HUES6 (cell line): ENCODE measurements around the gene UMAD1.

Experiments
- H3K27ac ChIP-seq: 2 replicates; pipeline ENCODE4 v1.7.0; 2013; ENCODE audit warnings: low read depth, mild to moderate bottlenecking, low read length, inconsistent platforms
- H3K27me3 ChIP-seq: 2 replicates; pipeline ENCODE4 v1.6.1; 2013; ENCODE audit warnings: low read length; ENCODE audit not compliant: control insufficient read depth, insufficient read depth
- H3K36me3 ChIP-seq: 2 replicates; pipeline ENCODE4 v1.6.1; 2013; ENCODE audit warnings: low read length; ENCODE audit not compliant: control insufficient read depth, insufficient read depth
- H3K4me1 ChIP-seq: 2 replicates; pipeline ENCODE4 v1.6.1; 2013; ENCODE audit warnings: low read length; ENCODE audit not compliant: control insufficient read depth, insufficient read depth
- H3K4me3 ChIP-seq: 2 replicates; pipeline ENCODE4 v1.5.1; 2013; ENCODE audit warnings: low read depth, low read length
- H3K9ac ChIP-seq: one replicate; pipeline ENCODE4 v1.6.1; 2013; ENCODE audit warnings: mild to moderate bottlenecking, low read length
- H3K9me3 ChIP-seq: 2 replicates; pipeline ENCODE4 v1.6.1; 2013; ENCODE audit warnings: low read depth, low read length; ENCODE audit not compliant: control insufficient read depth, insufficient read depth

UMAD1 gene

GRCh38 chr7:7911369-7912123 is 271.0 kb downstream of the UMAD1 start:
- H3K9ac ChIP-seq = peak overlapping the region; percentile 15
- H3K27me3 ChIP-seq = no peaks in the 10 kb centered on the region
- H3K4me1 ChIP-seq = peaks cover 16% of the 10 kb centered on the region
- no peaks in the 10 kb centered on the region for H3K36me3 ChIP-seq
- no peak overlapping the region for H3K4me3 ChIP-seq
- H3K27ac ChIP-seq = peak overlapping the region; percentile 16; the same call in 1 of the 2 replicates
- H3K9me3 ChIP-seq = peaks cover 4% of the 10 kb centered on the region; the same call in 1 of the 2 replicates

GRCh38 chr7:7912937-7913336 is 272.4 kb downstream of the UMAD1 start:
- H3K4me3 ChIP-seq = no peak overlapping the region
- no peak overlapping the region for H3K9ac ChIP-seq
- H3K4me1 ChIP-seq = peaks cover 16% of the 10 kb centered on the region
- H3K27ac ChIP-seq = no peak overlapping the region
- H3K27me3 ChIP-seq = no peaks in the 10 kb centered on the region
- no peaks in the 10 kb centered on the region for H3K9me3 ChIP-seq
- H3K36me3 ChIP-seq = no peaks in the 10 kb centered on the region

GRCh38 chr7:7913504-7913903 is 273.0 kb downstream of the UMAD1 start:
- no peak overlapping the region for H3K27ac ChIP-seq
- no peak overlapping the region for H3K9ac ChIP-seq
- no peaks in the 10 kb centered on the region for H3K36me3 ChIP-seq
- H3K4me3 ChIP-seq = no peak overlapping the region
- no peaks in the 10 kb centered on the region for H3K9me3 ChIP-seq
- H3K4me1 ChIP-seq = peaks cover 19% of the 10 kb centered on the region
- no peaks in the 10 kb centered on the region for H3K27me3 ChIP-seq

- no peaks in the 10 kb centered on the region for H3K27me3 ChIP-seq
- H3K4me1 ChIP-seq = peaks cover 30% of the 10 kb centered on the region
- no peaks in the 10 kb centered on the region for H3K36me3 ChIP-seq
- no peak overlapping the region for H3K9ac ChIP-seq
- no peak overlapping the region for H3K27ac ChIP-seq
- H3K9me3 ChIP-seq = no peaks in the 10 kb centered on the region
- no peak overlapping the region for H3K4me3 ChIP-seq
Observed at GRCh38 chr7:7914547-7914946, 274.0 kb downstream of the UMAD1 start.

GRCh38 chr7:7916064-7916463 is 275.5 kb downstream of the UMAD1 start:
- Histone ChIP-seq H3K4me1 (peaks cover 35% of the 10 kb centered on the region), H3K27me3 (no peaks in the 10 kb centered on the region), H3K27ac (no peak overlapping the region), H3K9ac (no peak overlapping the region), H3K36me3 (no peaks in the 10 kb centered on the region), H3K9me3 (no peaks in the 10 kb centered on the region), H3K4me3 (no peak overlapping the region)

GRCh38 chr7:7917593-7917992 is 277.0 kb downstream of the UMAD1 start:
- no peaks in the 10 kb centered on the region for H3K27me3 ChIP-seq
- H3K4me1 ChIP-seq = peaks cover 22% of the 10 kb centered on the region; the same call in 1 of the 2 replicates

GRCh38 chr7:7918736-7919448 is 278.3 kb downstream of the UMAD1 start:
- Histone ChIP-seq H3K36me3 (no peaks in the 10 kb centered on the region), H3K4me3 (no peak overlapping the region), H3K9me3 (no peaks in the 10 kb centered on the region), H3K4me1 (peaks cover 34% of the 10 kb centered on the region), H3K27ac (no peak overlapping the region), H3K27me3 (no peaks in the 10 kb centered on the region), H3K9ac (no peak overlapping the region)

More at GRCh38 chr7:7917593-7917992, 277.0 kb downstream of the UMAD1 start:
- Histone ChIP-seq H3K27ac (no peak overlapping the region), H3K36me3 (no peaks in the 10 kb centered on the region), H3K9ac (no peak overlapping the region), H3K9me3 (no peaks in the 10 kb centered on the region), H3K4me3 (no peak overlapping the region)

- Histone ChIP-seq H3K4me1 (peaks cover 40% of the 10 kb centered on the region), H3K27ac (no peak overlapping the region), H3K4me3 (no peak overlapping the region), H3K27me3 (no peaks in the 10 kb centered on the region; the same call in 1 of the 2 replicates), H3K9ac (no peak overlapping the region), H3K9me3 (no peaks in the 10 kb centered on the region), H3K36me3 (no peaks in the 10 kb centered on the region)
Observed at GRCh38 chr7:7919449-7919945, 278.9 kb downstream of the UMAD1 start.

GRCh38 chr7:7920056-7920455 is 279.5 kb downstream of the UMAD1 start:
- no peak overlapping the region for H3K4me3 ChIP-seq
- H3K9ac ChIP-seq = no peak overlapping the region
- H3K27ac ChIP-seq = no peak overlapping the region
- H3K36me3 ChIP-seq = no peaks in the 10 kb centered on the region
- H3K27me3 ChIP-seq = no peaks in the 10 kb centered on the region; the same call in 1 of the 2 replicates
- H3K4me1 ChIP-seq = peaks cover 42% of the 10 kb centered on the region
- H3K9me3 ChIP-seq = no peaks in the 10 kb centered on the region

- no peak overlapping the region for H3K27ac ChIP-seq
- H3K27me3 ChIP-seq = no peaks in the 10 kb centered on the region; the same call in 1 of the 2 replicates
- no peaks in the 10 kb centered on the region for H3K36me3 ChIP-seq
- no peak overlapping the region for H3K9ac ChIP-seq
- H3K9me3 ChIP-seq = no peaks in the 10 kb centered on the region
- H3K4me3 ChIP-seq = no peak overlapping the region
- H3K4me1 ChIP-seq = peaks cover 42% of the 10 kb centered on the region
Observed at GRCh38 chr7:7920481-7920880, 279.9 kb downstream of the UMAD1 start.

GRCh38 chr7:7921830-7922229 is 281.3 kb downstream of the UMAD1 start:
- H3K4me1 ChIP-seq = peaks cover 42% of the 10 kb centered on the region
- H3K36me3 ChIP-seq = no peaks in the 10 kb centered on the region
- H3K9ac ChIP-seq = no peak overlapping the region
- no peak overlapping the region for H3K4me3 ChIP-seq
- no peak overlapping the region for H3K27ac ChIP-seq
- no peaks in the 10 kb centered on the region for H3K9me3 ChIP-seq
- no peaks in the 10 kb centered on the region; the same call in 1 of the 2 replicates for H3K27me3 ChIP-seq
